ENCODE data around the gene MBOAT1.

GRCh38 chr6:20169786-20170185 lies 42.5 kb downstream of the MBOAT1 start:
- TF ChIP-seq POLR2AphosphoS5 (IDR thresholded peaks at IDR 0.05; ENCODE audit: low read depth, low read length) (no peak), POLR2A (IDR thresholded peaks at IDR 0.05; ENCODE audit: low read depth, low read length) (no peak), TAF1 (IDR thresholded peaks at IDR 0.05; ENCODE audit: low read depth, low read length) (no peak), PAX5 (IDR thresholded peaks at IDR 0.05; ENCODE audit: insufficient read depth, low read length, severe bottlenecking) (no peak)
